Measurements from ENCODE around the gene SSBP3. TPM values are rescaled to one million over a fixed set of nuclear protein-coding genes. Genes with fewer than 3 reads are reported as not detected.

The SSBP3 gene
- total and polyA plus RNA-seq, 2 of the 13 experiments (the other 11 are each of a cell fraction or from before 2014, with no cell fraction given) = 8.5 to 17.6 TPM

DNA sequence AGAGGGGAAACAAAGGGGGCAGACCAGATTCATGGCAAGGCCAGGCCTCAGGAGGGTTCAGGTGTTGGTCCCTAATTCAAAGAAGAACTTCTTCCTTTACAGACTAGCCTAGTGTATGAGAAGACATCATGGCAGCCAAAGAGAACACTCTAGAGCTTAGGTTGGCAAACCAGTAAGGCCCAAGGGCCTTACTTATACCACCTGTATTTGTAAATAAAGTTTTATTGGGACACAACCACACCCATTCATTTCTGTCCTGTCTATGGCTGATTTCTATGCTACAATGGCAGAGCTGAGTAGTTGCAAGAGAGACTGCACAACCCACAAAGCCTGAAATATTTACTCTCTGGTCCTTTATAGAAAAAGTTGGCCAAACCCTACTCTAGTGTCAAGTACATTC, 42.3 kb downstream of the SSBP3 start:
- ATAC-seq = no peak
- DNase-seq (ENCODE audit: low spot score) = no peak
- Histone ChIP-seq H3K79me2 (ENCODE audit: insufficient read depth, low read length) (no peaks in the 10 kb centered on the region), H3K36me3 (replicated peaks in 1 of 2; ENCODE audit: control insufficient read depth in 1 of 2, insufficient read depth in 2 of 2, low read length in 2 of 2) (peaks cover 0 to 4% of the 10 kb centered on the region in 2 experiments; a peak in 2 of 5 replicates), H3K4me1 (ENCODE audit: insufficient read depth, low read length) (no peaks in the 10 kb centered on the region), H3K4me2 (ENCODE audit: low read depth, low read length) (no peak overlapping the region), H3K27ac (ENCODE audit: extremely low read length, insufficient read depth, low read length) (no peak overlapping the region), H3K4me3 (replicated peaks in 1 of 3; ENCODE audit: insufficient read depth in 1 of 3, low read depth in 2 of 3, low read length in 3 of 3) (no peak overlapping the region), H3K9me3 (ENCODE audit: low read length) (no peaks in the 10 kb centered on the region), H2AFZ (ENCODE audit: low read length) (no peak overlapping the region), H3K9ac (ENCODE audit: insufficient read depth, low read depth, low read length) (no peak overlapping the region), H4K20me1 (ENCODE audit: insufficient read depth, low read length) (no peaks in the 10 kb centered on the region), H3K27me3 (ENCODE audit: control insufficient read depth in 1 of 2, insufficient read depth in 2 of 2, low read length in 2 of 2) (no peaks in the 10 kb centered on the region)
- no TSS peak for BruUV-seq (replicated peaks)
- CTCF ChIA-PET (ENCODE audit: low intra/inter-chr PET ratio, low total read pairs) = no interaction called here
- no peak for FAIRE-seq
- intact Hi-C loops (cut with micrococcal nuclease; ENCODE audit: unreplicated experiment) (no loop called here), in situ Hi-C loops (cut with HindIII; ENCODE audit: extremely low pct_ligation_motif_present, low pct_unique_long_range_greater_than_20kb) (no loop called here)
- TF ChIP-seq ZBTB40 (IDR thresholded peaks at IDR 0.05) (no peak), ZBTB40 (CRISPR knock-in tag; IDR thresholded peaks at IDR 0.05) (peak; percentile 72), ZNF576 (CRISPR knock-in tag; IDR thresholded peaks at IDR 0.05) (no peak)
- POLR2A ChIA-PET = no interaction called here
